Subcutaneous adipose tissue (tissue), 4 donors: ENCODE measurements around the gene GNB1L. TPM values are rescaled to one million over a fixed set of nuclear protein-coding genes. Genes with fewer than 3 reads are reported as not detected.

Experiments used
- CTCF ChIP-seq: fragments of 450-650 bp; IDR thresholded peaks from one replicate; pipeline ENCODE4 v1.5.1; 2016; ENCODE audit warnings: low read depth, mild to moderate bottlenecking, control low read depth, antibody characterized with exemption, moderate library complexity
- total RNA-seq, 4 donors: library from RNA; depleted of rRNA; stranded (reverse); fragments of >200 nt; gene quantifications; one replicate each; pipeline ENCODE4 v1.1.0, GENCODE V29; 2016

GNB1L gene
- total RNA-seq, 4 donors from 2014 or later: 1.8 to 4.9 (median 3.9) TPM

DNA sequence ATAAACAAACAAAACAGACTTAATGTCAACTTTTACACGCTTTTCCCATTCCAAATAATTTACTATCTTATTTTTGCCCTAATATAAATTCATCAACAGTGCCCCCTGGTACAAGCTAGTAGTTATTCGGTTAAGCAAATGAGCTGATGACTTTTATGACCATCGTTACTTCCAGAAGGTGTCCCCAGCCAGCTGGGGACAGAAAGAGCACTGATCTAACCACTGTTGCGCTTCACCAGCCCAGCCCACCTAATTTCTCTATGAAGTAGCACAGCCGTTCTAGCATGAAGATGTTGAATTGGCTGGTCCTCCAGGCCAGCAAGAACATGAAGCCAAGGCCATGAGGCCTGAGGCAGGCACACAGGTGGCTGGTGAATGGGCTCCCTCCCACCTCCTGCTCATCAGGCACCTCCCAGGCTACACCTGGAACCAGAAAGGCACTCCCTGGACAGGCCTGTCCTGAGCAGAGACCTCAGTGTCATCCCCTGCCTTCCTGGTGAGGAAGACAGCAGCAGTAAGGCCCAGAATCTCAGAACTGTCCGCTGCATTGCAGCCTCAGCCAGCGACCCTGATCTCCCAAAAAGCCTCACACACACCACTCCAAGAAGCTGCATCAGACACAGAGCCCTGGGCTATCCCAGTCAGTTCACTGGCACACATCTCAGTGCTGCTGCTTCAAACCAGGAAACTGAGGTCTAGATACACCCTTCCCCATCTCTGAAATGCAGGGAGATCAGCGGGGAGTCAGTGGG lies 12.9 kb downstream of the GNB1L start:
- TF ChIP-seq CTCF: no peak

DNA sequence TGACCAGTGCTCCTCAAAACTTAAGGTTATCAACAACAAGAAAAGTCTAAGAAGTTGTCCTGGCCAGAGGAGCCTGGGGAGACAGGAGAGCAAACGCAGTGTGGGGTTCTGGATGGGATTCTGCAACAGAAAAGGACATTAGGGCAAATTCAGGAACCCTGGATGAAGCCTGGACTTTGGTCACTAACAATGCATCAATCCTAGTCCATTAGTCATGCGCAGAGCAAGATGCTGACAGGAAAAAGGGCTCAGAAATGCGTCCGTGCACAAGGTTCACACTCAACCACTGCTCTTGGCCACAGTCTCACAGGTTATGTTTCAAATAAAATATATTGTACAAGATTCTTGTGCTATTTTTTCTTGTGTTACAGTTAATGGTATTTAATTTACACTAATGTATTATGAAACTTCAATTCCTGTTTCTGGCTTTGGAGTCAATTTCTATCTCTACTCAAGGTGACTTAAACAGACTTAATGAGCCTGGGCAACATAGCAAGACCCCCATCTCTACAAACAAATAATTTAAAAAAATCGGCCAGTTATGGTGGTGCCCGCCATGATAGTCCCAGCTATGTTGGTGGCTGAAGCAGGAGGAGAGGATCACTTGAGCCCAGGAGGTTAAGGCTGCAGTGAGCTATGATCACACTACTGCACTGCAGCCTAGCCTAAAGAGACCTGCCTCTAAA lies 13.6 kb downstream of the GNB1L start:
- TF ChIP-seq CTCF: no peak

GRCh38 chr22:19840059-19840458 lies 14.6 kb downstream of the GNB1L start:
- no peak for TF ChIP-seq CTCF

- TF ChIP-seq CTCF: no peak
These were observed 16.8 kb downstream of the GNB1L start for GRCh38 chr22:19837915-19838314.

GRCh38 chr22:19836512-19836911 lies 18.2 kb downstream of the GNB1L start:
- TF ChIP-seq CTCF: no peak

- TF ChIP-seq CTCF: no peak
These were observed 20.1 kb downstream of the GNB1L start for GRCh38 chr22:19834599-19834998.

GRCh38 chr22:19832476-19833108 lies 22.1 kb downstream of the GNB1L start:
- TF ChIP-seq CTCF: no peak
